HepG2 (cell line): Measurements from ENCODE around the gene SPEM2. TPM values are rescaled to one million over a fixed set of nuclear protein-coding genes. Genes with fewer than 3 reads are reported as not detected.

ENCODE experiments used
- AGO2 ChIP-seq: fragments of 200-400 bp; formaldehyde crosslinking; optimal IDR thresholded peaks from 2 replicates; pipeline ENCODE3; 2017; ENCODE audit warnings: mild to moderate bottlenecking, low read depth, low read length, moderate library complexity
- AHDC1 ChIP-seq: sonication (generic); formaldehyde crosslinking; IDR thresholded peaks from 2 replicates; pipeline ENCODE4 v1.5.1; 2020; ENCODE audit warnings: mild to moderate bottlenecking, missing genetic modification reagents, borderline replicate concordance
- FIP1L1 ChIP-seq: fragments of 200-400 bp; formaldehyde crosslinking; IDR thresholded peaks from 2 replicates; pipeline ENCODE4 v1.6.1; 2018; ENCODE audit warnings: low read depth, mild to moderate bottlenecking, low read length, moderate library complexity, borderline replicate concordance; ENCODE audit not compliant: insufficient read depth
- MAX ChIP-seq: IDR thresholded peaks from 2 replicates; pipeline ENCODE4 v1.6.1; 2012; ENCODE audit warnings: inconsistent platforms
- MED8 ChIP-seq: sonication (generic); formaldehyde crosslinking; IDR thresholded peaks from 2 replicates; pipeline ENCODE4 v1.8.1; 2023; ENCODE audit warnings: mild to moderate bottlenecking, missing genetic modification reagents; ENCODE audit not compliant: insufficient replicate concordance
- MYPOP ChIP-seq: sonication (generic); formaldehyde crosslinking; IDR thresholded peaks from 2 replicates; pipeline ENCODE4 v1.8.1; 2023; ENCODE audit warnings: mild to moderate bottlenecking, moderate library complexity, missing genetic modification reagents
- NKX3-1 ChIP-seq: sonication (generic); formaldehyde crosslinking; IDR thresholded peaks from 2 replicates; pipeline ENCODE4 v1.5.0; 2020; ENCODE audit warnings: missing genetic modification reagents
- NR2F1 ChIP-seq, 2 experiments: fragments of 450-650 bp in 1 of 2; formaldehyde crosslinking in 1 of 2; IDR thresholded peaks; 2 replicates each; pipeline versions ENCODE4 v1.5.0 to v1.6.1; 2016 to 2020; ENCODE audit warnings: mild to moderate bottlenecking in 1 of 2, missing compliant biosample characterization in 1 of 2, missing genetic modification reagents in 1 of 2, moderate library complexity in 1 of 2
- SALL1 ChIP-seq: sonication (generic); formaldehyde crosslinking; IDR thresholded peaks from 2 replicates; pipeline ENCODE4 v1.8.0; 2022; ENCODE audit warnings: mild to moderate bottlenecking, missing genetic modification reagents
- SNAI1 ChIP-seq: sonication (generic); formaldehyde crosslinking; IDR thresholded peaks from 2 replicates; pipeline ENCODE4 v1.5.0; 2020; ENCODE audit warnings: mild to moderate bottlenecking, missing genetic modification reagents, borderline replicate concordance
- TBX3 ChIP-seq: fragments of 450-650 bp; IDR thresholded peaks from 2 replicates; pipeline ENCODE4 v1.6.1; 2017; ENCODE audit warnings: antibody characterized with exemption, mild to moderate bottlenecking, inconsistent platforms, borderline replicate concordance
- ZBTB39 ChIP-seq: sonication (generic); formaldehyde crosslinking; IDR thresholded peaks from 2 replicates; pipeline ENCODE4 v1.5.0; 2020; ENCODE audit warnings: missing genetic modification reagents
- ZEB1 ChIP-seq: IDR thresholded peaks from 2 replicates; pipeline ENCODE4 v1.6.1; 2012; ENCODE audit warnings: mild to moderate bottlenecking, low read depth, inconsistent platforms; ENCODE audit not compliant: insufficient replicate concordance
- ZFP62 ChIP-seq: sonication (generic); formaldehyde crosslinking; IDR thresholded peaks from 2 replicates; pipeline ENCODE4 v1.4.0; 2020; ENCODE audit warnings: missing genetic modification reagents
- ZMYM4 ChIP-seq: sonication (generic); formaldehyde crosslinking; IDR thresholded peaks from 2 replicates; pipeline ENCODE4 v1.8.1; 2023; ENCODE audit warnings: mild to moderate bottlenecking, missing genetic modification reagents
- ZNF275 ChIP-seq: sonication (generic); formaldehyde crosslinking; IDR thresholded peaks from 2 replicates; pipeline ENCODE4 v1.8.0; 2022; ENCODE audit warnings: missing genetic modification reagents, mild to moderate bottlenecking, inconsistent platforms, borderline replicate concordance
- polyA plus RNA-seq, 8 experiments: library from polyadenylated mRNA; depleted of rRNA in 3 of 8; stranded (reverse) in 7 of 8; unstranded in 1 of 8; fragments of >200 nt; fragmentation: Illumina TruSeq in 4 of 8; extraction: Trizol in 4 of 8; gene quantifications; 2 replicates each; pipeline versions ENCODE4 v1.2.1 to v1.2.3, GENCODE V29; 2011 to 2016; ENCODE audit warnings: low read depth in 4 of 8, missing spikeins in 1 of 8, mixed read lengths in 1 of 8; ENCODE audit not compliant: insufficient read depth in 1 of 8
- total RNA-seq, 5 experiments: library from RNA; depleted of rRNA; stranded (reverse); fragments of >200 nt; fragmentation: Illumina TruSeq; extraction: Trizol; gene quantifications; 2 replicates each; pipeline ENCODE4 v1.2.3, GENCODE V29; 2016; ENCODE audit warnings: low read depth in 1 of 5

The SPEM2 gene
- total and polyA plus RNA-seq, 2 of the 13 experiments (the other 11 are each of a cell fraction or from before 2014, with no cell fraction given), result not detected

GRCh38 chr17:7380855-7381683, 44.3 kb upstream of the SPEM2 start, which contains the start of gene TNK1 (continued):
- no peak for TF ChIP-seq AHDC1 (CRISPR knock-in tag)
- TF ChIP-seq MED8 (CRISPR knock-in tag), result peak; percentile 46
- TF ChIP-seq NR2F1 (CRISPR knock-in tag; IDR thresholded peaks at IDR 0.05), result no peak
- no peak for TF ChIP-seq TBX3
- TF ChIP-seq NKX3-1 (CRISPR knock-in tag), result no peak
- no peak for TF ChIP-seq MAX
- no peak for TF ChIP-seq ZNF275
- TF ChIP-seq SALL1 (CRISPR knock-in tag), result no peak; the same call in 1 of the 2 replicates
- no peak for TF ChIP-seq ZFP62
- TF ChIP-seq MYPOP (CRISPR knock-in tag), result peak; percentile 57; the same call in 1 of the 2 replicates
- TF ChIP-seq SNAI1, result no peak
- no peak for TF ChIP-seq FIP1L1
- TF ChIP-seq AGO2, result peak; percentile 65
- TF ChIP-seq ZEB1, result no peak
- TF ChIP-seq ZMYM4, result peak; percentile 73; the same call in 1 of the 2 replicates
- peak; percentile 79; the same call in 1 of the 2 replicates for TF ChIP-seq ZBTB39
